Measurements from ENCODE around the gene C19orf25. TPM values are rescaled to one million over a fixed set of nuclear protein-coding genes. Genes with fewer than 3 reads are reported as not detected.
"Not testable (repeated sequence)": the region's sequence is repeated elsewhere in the genome, so short reads cannot be mapped to it uniquely, and the experiment has no call there.

Gene C19orf25
- total RNA-seq, 1 donor = 30.0 TPM

GRCh38 chr19:1520203-1520780 is 41.3 kb upstream of the C19orf25 start:
- Histone ChIP-seq H3K27me3 (ENCODE audit: insufficient read depth, low read length) (peaks cover 24% of the 10 kb centered on the region), H3K36me3 (ENCODE audit: insufficient read depth, low read length) (no peaks in the 10 kb centered on the region), H3K79me2 (ENCODE audit: insufficient read depth, low read length) (no peaks in the 10 kb centered on the region), H3K27ac (ENCODE audit: low read depth, low read length) (no peak overlapping the region), H3K4me3 (ENCODE audit: insufficient read depth, low read length) (no peak overlapping the region), H2AFZ (ENCODE audit: low read length) (no peak overlapping the region), H3K4me1 (ENCODE audit: insufficient read depth, low read length) (no peaks in the 10 kb centered on the region), H3K9me3 (ENCODE audit: low read depth, low read length) (no peaks in the 10 kb centered on the region), H3K4me2 (ENCODE audit: insufficient read depth, low read length) (no peak overlapping the region), H4K20me1 (ENCODE audit: insufficient read depth, low read length) (no peaks in the 10 kb centered on the region)
- DNase-seq (ENCODE audit: insufficient read length, low spot score, missing footprints) = peak; percentile 66
- TF ChIP-seq CTCF (IDR thresholded peaks at IDR 0.05; ENCODE audit: extremely low read depth, low read depth, low read length) = no peak

GRCh38 chr19:1519802-1520201 is 40.8 kb upstream of the C19orf25 start:
- not testable (repeated sequence) for H3K4me3 ChIP-seq (ENCODE audit: insufficient read depth, low read length); H3K4me1 ChIP-seq (ENCODE audit: insufficient read depth, low read length); H3K36me3 ChIP-seq (ENCODE audit: insufficient read depth, low read length); H3K27ac ChIP-seq (ENCODE audit: low read depth, low read length); H3K79me2 ChIP-seq (ENCODE audit: insufficient read depth, low read length); H3K4me2 ChIP-seq (ENCODE audit: insufficient read depth, low read length); H3K9me3 ChIP-seq (ENCODE audit: low read depth, low read length); H2AFZ ChIP-seq (ENCODE audit: low read length); H4K20me1 ChIP-seq (ENCODE audit: insufficient read depth, low read length)
- peak; percentile 66 for DNase-seq (ENCODE audit: insufficient read length, low spot score, missing footprints)
- H3K27me3 ChIP-seq (ENCODE audit: insufficient read depth, low read length) = peaks cover 19% of the 10 kb centered on the region

DNA sequence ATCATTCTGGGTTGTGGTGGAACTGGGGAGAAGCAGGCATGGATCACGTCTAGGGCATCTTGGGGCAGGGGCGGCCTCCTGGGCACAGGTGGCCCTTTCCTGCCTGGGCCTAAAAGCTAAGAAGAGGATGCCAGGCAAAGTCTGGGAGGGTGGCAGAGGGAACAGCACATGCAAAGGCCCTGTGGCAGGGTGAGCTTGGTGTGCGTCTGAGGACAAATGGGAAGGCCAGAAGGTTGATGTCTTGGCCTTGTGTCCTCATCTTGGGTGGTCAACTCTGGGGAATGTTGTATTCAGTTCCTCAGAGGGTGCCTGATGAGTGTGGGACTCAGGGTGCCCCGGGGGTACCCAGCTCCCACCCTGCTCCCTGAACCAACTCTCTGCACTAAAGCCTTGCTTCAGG is 39.5 kb upstream of the C19orf25 start:
- H3K27ac ChIP-seq (ENCODE audit: low read depth, low read length) = no peak overlapping the region
- H3K4me2 ChIP-seq (ENCODE audit: insufficient read depth, low read length) = no peak overlapping the region
- H3K27me3 ChIP-seq (ENCODE audit: insufficient read depth, low read length) = peaks cover 11% of the 10 kb centered on the region
- TF ChIP-seq CTCF (IDR thresholded peaks at IDR 0.05; ENCODE audit: extremely low read depth, low read depth, low read length) = no peak
- H3K4me1 ChIP-seq (ENCODE audit: insufficient read depth, low read length) = no peaks in the 10 kb centered on the region
- H4K20me1 ChIP-seq (ENCODE audit: insufficient read depth, low read length) = no peaks in the 10 kb centered on the region
- H3K79me2 ChIP-seq (ENCODE audit: insufficient read depth, low read length) = no peaks in the 10 kb centered on the region
- H2AFZ ChIP-seq (ENCODE audit: low read length) = no peak overlapping the region
- peak; percentile 48 for DNase-seq (ENCODE audit: insufficient read length, low spot score, missing footprints)
- H3K4me3 ChIP-seq (ENCODE audit: insufficient read depth, low read length) = no peak overlapping the region
- no peaks in the 10 kb centered on the region for H3K9me3 ChIP-seq (ENCODE audit: low read depth, low read length)
- no peaks in the 10 kb centered on the region for H3K36me3 ChIP-seq (ENCODE audit: insufficient read depth, low read length)

DNA sequence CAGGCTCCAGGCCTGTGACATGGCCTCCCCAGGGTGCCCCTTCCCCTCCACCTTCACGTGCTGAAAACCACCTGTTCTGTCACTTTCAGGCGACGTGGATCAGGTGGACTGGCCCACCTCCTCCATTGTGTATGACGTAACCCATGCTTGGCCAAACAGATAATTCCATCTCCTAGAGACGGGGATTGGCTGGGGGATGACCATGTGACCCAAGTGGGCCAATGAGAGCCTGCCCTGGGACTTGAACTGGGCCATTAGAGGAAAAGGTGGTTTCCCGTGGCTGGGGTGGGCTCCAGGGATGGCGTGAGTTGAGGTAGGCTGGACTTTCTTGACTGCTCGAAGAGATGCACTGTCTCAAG is 37.4 kb upstream of the C19orf25 start:
- Histone ChIP-seq H3K27ac (ENCODE audit: low read depth, low read length) (no peak overlapping the region), H3K4me1 (ENCODE audit: insufficient read depth, low read length) (no peaks in the 10 kb centered on the region), H3K4me3 (ENCODE audit: insufficient read depth, low read length) (no peak overlapping the region), H3K4me2 (ENCODE audit: insufficient read depth, low read length) (no peak overlapping the region), H3K27me3 (ENCODE audit: insufficient read depth, low read length) (peaks cover 13% of the 10 kb centered on the region), H3K36me3 (ENCODE audit: insufficient read depth, low read length) (no peaks in the 10 kb centered on the region), H4K20me1 (ENCODE audit: insufficient read depth, low read length) (no peaks in the 10 kb centered on the region), H3K79me2 (ENCODE audit: insufficient read depth, low read length) (no peaks in the 10 kb centered on the region), H2AFZ (ENCODE audit: low read length) (no peak overlapping the region), H3K9me3 (ENCODE audit: low read depth, low read length) (no peaks in the 10 kb centered on the region)
- DNase-seq (ENCODE audit: insufficient read length, low spot score, missing footprints) = peak; percentile 90
- TF ChIP-seq CTCF (IDR thresholded peaks at IDR 0.05; ENCODE audit: extremely low read depth, low read depth, low read length) = no peak
